LNCAP (cell line): ENCODE data around the gene SYNPO.

Experiments used
- CTCF ChIP-seq: fragments of 450-650 bp; IDR thresholded peaks from 2 replicates; pipeline ENCODE4 v1.5.1; 2017; ENCODE audit warnings: mild to moderate bottlenecking

Gene SYNPO

GRCh38 chr5:150636391-150637244 is 3.8 kb upstream of the SYNPO start:
- TF ChIP-seq CTCF = no peak

GRCh38 chr5:150637245-150638052 is 3.0 kb upstream of the SYNPO start:
- no peak for TF ChIP-seq CTCF

GRCh38 chr5:150638053-150638444 is 2.4 kb upstream of the SYNPO start:
- no peak for TF ChIP-seq CTCF

GRCh38 chr5:150638488-150639376 is 1.7 kb upstream of the SYNPO start:
- TF ChIP-seq CTCF = no peak

GRCh38 chr5:150639377-150639692 is 1.1 kb upstream of the SYNPO start:
- TF ChIP-seq CTCF = no peak

GRCh38 chr5:150639751-150640150 is 709 bp upstream of the SYNPO start:
- no peak for TF ChIP-seq CTCF

GRCh38 chr5:150641006-150641570 is 628 bp downstream of the SYNPO start:
- TF ChIP-seq CTCF = no peak
